OCI-LY1 (cell line): ENCODE data around the gene OAF.

ENCODE experiments used
- CTCF ChIP-seq: fragments of 200-600 bp; sonication (generic), shearing (Covaris generic); IDR thresholded peaks from 2 replicates; pipeline ENCODE4 v1.5.1; 2017; ENCODE audit warnings: mild to moderate bottlenecking, antibody characterized with exemption, low read length, moderate library complexity, mixed read lengths
- EZH2 ChIP-seq: fragments of 200-600 bp; sonication (generic), shearing (Covaris generic); IDR thresholded peaks from 2 replicates; pipeline ENCODE4 v1.8.0; 2017; ENCODE audit warnings: borderline replicate concordance, mixed run types, mild to moderate bottlenecking, antibody characterized with exemption, low read length, moderate library complexity, mixed read lengths

GRCh38 chr11:120235024-120235628 is 24.3 kb downstream of the OAF start:
- TF ChIP-seq CTCF (peak; percentile 76), EZH2 (no peak)
